ENCODE data around the gene EXOC6B.

- TF ChIP-seq, protein P1, sequence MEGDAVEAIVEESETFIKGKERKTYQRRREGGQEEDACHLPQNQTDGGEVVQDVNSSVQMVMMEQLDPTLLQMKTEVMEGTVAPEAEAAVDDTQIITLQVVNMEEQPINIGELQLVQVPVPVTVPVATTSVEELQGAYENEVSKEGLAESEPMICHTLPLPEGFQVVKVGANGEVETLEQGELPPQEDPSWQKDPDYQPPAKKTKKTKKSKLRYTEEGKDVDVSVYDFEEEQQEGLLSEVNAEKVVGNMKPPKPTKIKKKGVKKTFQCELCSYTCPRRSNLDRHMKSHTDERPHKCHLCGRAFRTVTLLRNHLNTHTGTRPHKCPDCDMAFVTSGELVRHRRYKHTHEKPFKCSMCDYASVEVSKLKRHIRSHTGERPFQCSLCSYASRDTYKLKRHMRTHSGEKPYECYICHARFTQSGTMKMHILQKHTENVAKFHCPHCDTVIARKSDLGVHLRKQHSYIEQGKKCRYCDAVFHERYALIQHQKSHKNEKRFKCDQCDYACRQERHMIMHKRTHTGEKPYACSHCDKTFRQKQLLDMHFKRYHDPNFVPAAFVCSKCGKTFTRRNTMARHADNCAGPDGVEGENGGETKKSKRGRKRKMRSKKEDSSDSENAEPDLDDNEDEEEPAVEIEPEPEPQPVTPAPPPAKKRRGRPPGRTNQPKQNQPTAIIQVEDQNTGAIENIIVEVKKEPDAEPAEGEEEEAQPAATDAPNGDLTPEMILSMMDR (conservative IDR thresholded peaks at IDR 0.05) = no peak
- TF ChIP-seq EZH2 (IDR thresholded peaks at IDR 0.05; ENCODE audit: low read depth) = no peak
Observed at GRCh38 chr2:72759755-72760154, 66.1 kb downstream of the EXOC6B start.
